HCT116 (cell line): ENCODE data around the gene AUTS2. TPM values are rescaled to one million over a fixed set of nuclear protein-coding genes. Genes with fewer than 3 reads are reported as not detected.

Experiments used
- ATAC-seq: fragments of 200-7000 bp; cut with Tn5 transposase; 2 replicates; pipeline ENCODE4 v1.9.1; 2020; ENCODE audit warnings: mild to moderate bottlenecking, moderate library complexity
- BruUV-seq: library from RNA; stranded (reverse); fragments of 400-500 nt; replicated peaks from 2 replicates; lab custom pipeline; 2021; lab: Mats Ljungman, UMichigan
- CTCF ChIA-PET: fragments of 300-600 bp; sonication (Branson Sonifier 250); formaldehyde crosslinking; loops from one replicate; lab custom pipeline; 2021; ENCODE audit warnings: antibody characterized with exemption; lab: Charles Lee
- POLR2A ChIA-PET: fragments of 300-600, 350-600 bp; sonication (Branson Sonifier 250); formaldehyde crosslinking; loops from one replicate; lab custom pipeline; 2021; ENCODE audit warnings: antibody characterized with exemption; lab: Charles Lee
- RAD21 ChIA-PET, 2 experiments: fragments of 300-600 bp; sonication (Branson Sonifier 250); formaldehyde crosslinking; loops; one replicate each; lab custom pipeline; 2023; ENCODE audit warnings: low total read pairs in 2 of 2; ENCODE audit not compliant: uncharacterized antibody in 2 of 2, unreplicated experiment in 2 of 2, low non-redundant PET in 1 of 2; lab: Charles Lee
- DNase-seq: peaks from one replicate; pipeline ENCODE4 v3.0.0-alpha.2; 2010; ENCODE audit warnings: low read depth, low spot score
- H2AFZ ChIP-seq: fragments of 200-600 bp; shearing (Covaris generic), sonication (generic); 2 replicates; pipeline ENCODE4 v1.6.1; 2017; ENCODE audit warnings: low read depth, mixed run types, mixed read lengths, antibody characterized with exemption, low read length; ENCODE audit not compliant: poor library complexity, severe bottlenecking
- H3K27ac ChIP-seq: 2 replicates; pipeline ENCODE4 v1.5.1; 2012; ENCODE audit warnings: low read depth, low read length
- H3K27me3 ChIP-seq: fragments of 200-600 bp; sonication (generic); 2 replicates; pipeline ENCODE4 v1.6.1; 2016; ENCODE audit warnings: mixed run types, low read length, mixed read lengths; ENCODE audit not compliant: insufficient read depth
- H3K36me3 ChIP-seq, 2 experiments: fragments of 200-500 bp in 1 of 2; fragments of 200-600 bp in 1 of 2; sonication (Bioruptor generic) in 1 of 2; sonication (generic) in 1 of 2; 2 replicates each; pipeline versions ENCODE4 v1.5.1 to v1.6.1; 2014 to 2016; ENCODE audit warnings: low read length in 2 of 2, inconsistent platforms in 1 of 2, mixed read lengths in 1 of 2, mixed run types in 1 of 2; ENCODE audit not compliant: insufficient read depth in 2 of 2, control insufficient read depth in 1 of 2
- H3K4me1 ChIP-seq, 2 experiments: fragments of 200-600 bp in 1 of 2; sonication (generic) in 1 of 2; 2 replicates each; pipeline versions ENCODE4 v1.5.1 to v1.6.1; 2012 to 2017; ENCODE audit warnings: low read length in 2 of 2, inconsistent platforms in 1 of 2, mild to moderate bottlenecking in 1 of 2, mixed read lengths in 1 of 2, mixed run types in 1 of 2, moderate library complexity in 1 of 2; ENCODE audit not compliant: insufficient read depth in 2 of 2, control insufficient read depth in 1 of 2
- H3K4me2 ChIP-seq: fragments of 200-600 bp; sonication (generic); 2 replicates; pipeline ENCODE4 v1.6.1; 2017; ENCODE audit warnings: mixed run types, low read length, mixed read lengths
- H3K4me3 ChIP-seq, 2 experiments: fragments of 200-600 bp in 1 of 2; sonication (generic) in 1 of 2; replicated peaks in 1 of 2; 2 replicates each; pipeline ENCODE4 v1.5.1; 2011 to 2016; ENCODE audit warnings: low read length in 2 of 2, control low read depth in 1 of 2, low read depth in 1 of 2, mild to moderate bottlenecking in 1 of 2, mixed read lengths in 1 of 2, mixed run types in 1 of 2
- H3K79me2 ChIP-seq: fragments of 200-600 bp; sonication (generic); 2 replicates; pipeline ENCODE4 v1.6.1; 2017; ENCODE audit warnings: mild to moderate bottlenecking, mixed run types, low read length, moderate library complexity, mixed read lengths; ENCODE audit not compliant: insufficient read depth
- H3K9ac ChIP-seq: fragments of 200-600 bp; sonication (generic); 2 replicates; pipeline ENCODE4 v1.6.1; 2016; ENCODE audit warnings: low read length, mixed read lengths
- H3K9me2 ChIP-seq: fragments of 200-600 bp; sonication (generic), shearing (Covaris generic); 2 replicates; pipeline ENCODE4 v1.6.1; 2017; ENCODE audit warnings: mixed run types, mild to moderate bottlenecking, moderate library complexity; ENCODE audit not compliant: insufficient read depth
- H3K9me3 ChIP-seq, 2 experiments: fragments of 200-500 bp in 1 of 2; fragments of 200-600 bp in 1 of 2; sonication (Bioruptor generic) in 1 of 2; sonication (generic) in 1 of 2; 2 replicates each; pipeline ENCODE4 v1.6.1; 2014 to 2017; ENCODE audit warnings: low read length in 2 of 2, mixed read lengths in 2 of 2, inconsistent platforms in 1 of 2, low read depth in 1 of 2, mild to moderate bottlenecking in 1 of 2, mixed run types in 1 of 2, moderate library complexity in 1 of 2; ENCODE audit not compliant: control insufficient read depth in 1 of 2, insufficient read depth in 1 of 2
- H4K20me1 ChIP-seq: fragments of 200-600 bp; sonication (generic), shearing (Covaris generic); 2 replicates; pipeline ENCODE4 v1.6.1; 2017; ENCODE audit warnings: mixed run types, mild to moderate bottlenecking, moderate library complexity; ENCODE audit not compliant: insufficient read depth
- CBX3 ChIP-seq: IDR thresholded peaks from 2 replicates; pipeline ENCODE4 v1.6.1; 2012; ENCODE audit warnings: low read depth
- CEBPB ChIP-seq: IDR thresholded peaks from 2 replicates; pipeline ENCODE4 v1.6.1; 2012; ENCODE audit warnings: low read depth
- EGR1 ChIP-seq: IDR thresholded peaks from 2 replicates; pipeline ENCODE4 v1.6.1; 2012; ENCODE audit warnings: low read depth
- ELF1 ChIP-seq: IDR thresholded peaks from 2 replicates; pipeline ENCODE4 v1.6.1; 2012; ENCODE audit warnings: low read depth, borderline replicate concordance
- EZH2 ChIP-seq: fragments of 200-600 bp; sonication (generic); IDR thresholded peaks from 2 replicates; pipeline ENCODE4 v1.6.1; 2017; ENCODE audit warnings: antibody characterized with exemption, mixed run types
- EZH2phosphoT487 ChIP-seq: fragments of 200-600 bp; IDR thresholded peaks from 2 replicates; pipeline ENCODE4 v1.6.1; 2018; ENCODE audit warnings: antibody characterized with exemption, borderline replicate concordance
- FOSL1 ChIP-seq: IDR thresholded peaks from 2 replicates; pipeline ENCODE4 v1.6.1; 2012; ENCODE audit warnings: low read depth
- JUND ChIP-seq: IDR thresholded peaks from 2 replicates; pipeline ENCODE4 v1.6.1; 2012
- POLR2A ChIP-seq: IDR thresholded peaks from 2 replicates; pipeline ENCODE4 v1.7.0; 2011; ENCODE audit warnings: borderline replicate concordance; ENCODE audit not compliant: insufficient read depth, insufficient read length; ENCODE audit errors: extremely low read depth
- POLR2AphosphoS5 ChIP-seq: IDR thresholded peaks from 2 replicates; pipeline ENCODE4 v1.6.1; 2011; ENCODE audit warnings: mild to moderate bottlenecking, low read depth, low read length, moderate library complexity
- RAD21 ChIP-seq: IDR thresholded peaks from 2 replicates; pipeline ENCODE4 v1.6.1; 2012; ENCODE audit warnings: low read depth, mild to moderate bottlenecking
- SIN3A ChIP-seq: IDR thresholded peaks from 2 replicates; pipeline ENCODE4 v1.6.1; 2012; ENCODE audit warnings: low read depth
- SRF ChIP-seq: IDR thresholded peaks from 2 replicates; pipeline ENCODE4 v1.6.1; 2012; ENCODE audit warnings: low read depth
- TCF7L2 ChIP-seq: IDR thresholded peaks from 2 replicates; pipeline ENCODE4 v1.7.0; 2011; ENCODE audit warnings: borderline replicate concordance, inconsistent platforms; ENCODE audit not compliant: insufficient read depth, insufficient read length; ENCODE audit errors: extremely low read depth
- YY1 ChIP-seq: IDR thresholded peaks from 2 replicates; pipeline ENCODE4 v1.6.1; 2011; ENCODE audit warnings: low read length, low read depth, moderate library complexity, mild to moderate bottlenecking; ENCODE audit not compliant: insufficient replicate concordance; ENCODE audit errors: extremely low read depth
- ZFX ChIP-seq: fragments of 450-650 bp; IDR thresholded peaks from 2 replicates; pipeline ENCODE4 v1.6.1; 2017
- intact Hi-C: fragments of 100-400 bp; cut with micrococcal nuclease; formaldehyde crosslinking; loops from 2 replicates; pipeline ENCODE4 v1.10.0; 2022
- total RNA-seq: library from RNA; stranded (reverse); gene quantifications from one replicate; pipeline ENCODE4 v1.2.1, GENCODE V29; 2021; ENCODE audit not compliant: unreplicated experiment
- TF ChIP-seq, protein P1 (sequence below): IDR thresholded peaks from 2 replicates; pipeline ENCODE4 v1.6.1; 2011; ENCODE audit warnings: mild to moderate bottlenecking, low read length, moderate library complexity; ENCODE audit not compliant: insufficient replicate concordance; ENCODE audit errors: extremely low read depth
- TF ChIP-seq, protein P2 (sequence below): IDR thresholded peaks from 2 replicates; pipeline ENCODE4 v1.6.1; 2012
- TF ChIP-seq, protein P3 (sequence below): IDR thresholded peaks from 2 replicates; pipeline ENCODE4 v1.6.1; 2012; ENCODE audit warnings: low read depth
- TF ChIP-seq, protein P4 (sequence below), 3 experiments: fragments of 200-600 bp in 1 of 3; sonication (generic) in 1 of 3; IDR thresholded peaks in 2 of 3; conservative IDR thresholded peaks in 1 of 3; 2 replicates each; pipeline ENCODE4 v1.5.1; 2012 to 2017; ENCODE audit warnings: low read depth in 2 of 3, low read length in 2 of 3, antibody characterized with exemption in 1 of 3, borderline replicate concordance in 1 of 3, control low read depth in 1 of 3, mild to moderate bottlenecking in 1 of 3, mixed read lengths in 1 of 3, mixed run types in 1 of 3, moderate library complexity in 1 of 3; ENCODE audit not compliant: insufficient read depth in 1 of 3

The AUTS2 gene
- total RNA-seq, 1 experiment from 2014 or later: 0.93 TPM

DNA sequence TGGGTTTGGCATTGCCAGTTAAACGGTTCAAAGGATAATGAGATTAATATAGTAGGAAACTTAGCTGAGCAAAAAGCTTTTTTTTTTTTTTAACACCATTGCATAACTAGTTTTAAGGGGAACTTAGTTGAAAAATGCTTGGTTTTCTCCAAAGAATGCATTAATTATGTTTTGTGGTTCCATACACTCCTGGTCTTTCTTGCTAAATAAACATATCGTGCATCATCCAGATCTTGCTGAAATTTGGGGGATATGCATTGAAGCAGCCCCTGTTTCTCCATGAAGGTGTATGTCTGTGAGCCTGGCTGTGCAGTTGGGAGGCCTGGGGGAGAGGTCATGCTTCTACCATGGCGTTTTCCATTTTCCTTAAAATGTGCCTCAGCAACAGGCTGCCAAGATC is 975.4 kb downstream of the AUTS2 start:
- ChIA-PET RAD21 (no interaction called here), POLR2A (no interaction called here), CTCF (no interaction called here)
- Histone ChIP-seq H3K36me3 (no peaks in the 10 kb centered on the region), H3K9me2 (no peaks in the 10 kb centered on the region), H3K9me3 (peaks cover 0 to 18% of the 10 kb centered on the region in 2 experiments; a peak in 2 of 4 replicates), H3K9ac (no peak overlapping the region), H4K20me1 (no peaks in the 10 kb centered on the region), H3K27me3 (no peaks in the 10 kb centered on the region), H3K4me2 (no peak overlapping the region), H3K27ac (no peak overlapping the region), H2AFZ (no peak overlapping the region), H3K79me2 (no peaks in the 10 kb centered on the region), H3K4me1 (no peaks in the 10 kb centered on the region), H3K4me3 (no peak overlapping the region)
- intact Hi-C loops: no loop called here
- TF ChIP-seq ELF1 (no peak), EGR1 (no peak), SRF (no peak), CEBPB (no peak), YY1 (no peak), EZH2phosphoT487 (no peak), POLR2A (no peak), EZH2 (no peak), ZFX (no peak), TCF7L2 (no peak), RAD21 (no peak), FOSL1 (no peak), CBX3 (no peak), JUND (no peak), POLR2AphosphoS5 (no peak), SIN3A (no peak)
- TF ChIP-seq, protein P1, sequence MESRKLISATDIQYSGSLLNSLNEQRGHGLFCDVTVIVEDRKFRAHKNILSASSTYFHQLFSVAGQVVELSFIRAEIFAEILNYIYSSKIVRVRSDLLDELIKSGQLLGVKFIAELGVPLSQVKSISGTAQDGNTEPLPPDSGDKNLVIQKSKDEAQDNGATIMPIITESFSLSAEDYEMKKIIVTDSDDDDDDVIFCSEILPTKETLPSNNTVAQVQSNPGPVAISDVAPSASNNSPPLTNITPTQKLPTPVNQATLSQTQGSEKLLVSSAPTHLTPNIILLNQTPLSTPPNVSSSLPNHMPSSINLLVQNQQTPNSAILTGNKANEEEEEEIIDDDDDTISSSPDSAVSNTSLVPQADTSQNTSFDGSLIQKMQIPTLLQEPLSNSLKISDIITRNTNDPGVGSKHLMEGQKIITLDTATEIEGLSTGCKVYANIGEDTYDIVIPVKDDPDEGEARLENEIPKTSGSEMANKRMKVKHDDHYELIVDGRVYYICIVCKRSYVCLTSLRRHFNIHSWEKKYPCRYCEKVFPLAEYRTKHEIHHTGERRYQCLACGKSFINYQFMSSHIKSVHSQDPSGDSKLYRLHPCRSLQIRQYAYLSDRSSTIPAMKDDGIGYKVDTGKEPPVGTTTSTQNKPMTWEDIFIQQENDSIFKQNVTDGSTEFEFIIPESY: no peak
- TF ChIP-seq, protein P2, sequence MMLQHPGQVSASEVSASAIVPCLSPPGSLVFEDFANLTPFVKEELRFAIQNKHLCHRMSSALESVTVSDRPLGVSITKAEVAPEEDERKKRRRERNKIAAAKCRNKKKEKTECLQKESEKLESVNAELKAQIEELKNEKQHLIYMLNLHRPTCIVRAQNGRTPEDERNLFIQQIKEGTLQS: no peak
- TF ChIP-seq, protein P3, sequence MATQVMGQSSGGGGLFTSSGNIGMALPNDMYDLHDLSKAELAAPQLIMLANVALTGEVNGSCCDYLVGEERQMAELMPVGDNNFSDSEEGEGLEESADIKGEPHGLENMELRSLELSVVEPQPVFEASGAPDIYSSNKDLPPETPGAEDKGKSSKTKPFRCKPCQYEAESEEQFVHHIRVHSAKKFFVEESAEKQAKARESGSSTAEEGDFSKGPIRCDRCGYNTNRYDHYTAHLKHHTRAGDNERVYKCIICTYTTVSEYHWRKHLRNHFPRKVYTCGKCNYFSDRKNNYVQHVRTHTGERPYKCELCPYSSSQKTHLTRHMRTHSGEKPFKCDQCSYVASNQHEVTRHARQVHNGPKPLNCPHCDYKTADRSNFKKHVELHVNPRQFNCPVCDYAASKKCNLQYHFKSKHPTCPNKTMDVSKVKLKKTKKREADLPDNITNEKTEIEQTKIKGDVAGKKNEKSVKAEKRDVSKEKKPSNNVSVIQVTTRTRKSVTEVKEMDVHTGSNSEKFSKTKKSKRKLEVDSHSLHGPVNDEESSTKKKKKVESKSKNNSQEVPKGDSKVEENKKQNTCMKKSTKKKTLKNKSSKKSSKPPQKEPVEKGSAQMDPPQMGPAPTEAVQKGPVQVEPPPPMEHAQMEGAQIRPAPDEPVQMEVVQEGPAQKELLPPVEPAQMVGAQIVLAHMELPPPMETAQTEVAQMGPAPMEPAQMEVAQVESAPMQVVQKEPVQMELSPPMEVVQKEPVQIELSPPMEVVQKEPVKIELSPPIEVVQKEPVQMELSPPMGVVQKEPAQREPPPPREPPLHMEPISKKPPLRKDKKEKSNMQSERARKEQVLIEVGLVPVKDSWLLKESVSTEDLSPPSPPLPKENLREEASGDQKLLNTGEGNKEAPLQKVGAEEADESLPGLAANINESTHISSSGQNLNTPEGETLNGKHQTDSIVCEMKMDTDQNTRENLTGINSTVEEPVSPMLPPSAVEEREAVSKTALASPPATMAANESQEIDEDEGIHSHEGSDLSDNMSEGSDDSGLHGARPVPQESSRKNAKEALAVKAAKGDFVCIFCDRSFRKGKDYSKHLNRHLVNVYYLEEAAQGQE: no peak
- TF ChIP-seq, protein P4, sequence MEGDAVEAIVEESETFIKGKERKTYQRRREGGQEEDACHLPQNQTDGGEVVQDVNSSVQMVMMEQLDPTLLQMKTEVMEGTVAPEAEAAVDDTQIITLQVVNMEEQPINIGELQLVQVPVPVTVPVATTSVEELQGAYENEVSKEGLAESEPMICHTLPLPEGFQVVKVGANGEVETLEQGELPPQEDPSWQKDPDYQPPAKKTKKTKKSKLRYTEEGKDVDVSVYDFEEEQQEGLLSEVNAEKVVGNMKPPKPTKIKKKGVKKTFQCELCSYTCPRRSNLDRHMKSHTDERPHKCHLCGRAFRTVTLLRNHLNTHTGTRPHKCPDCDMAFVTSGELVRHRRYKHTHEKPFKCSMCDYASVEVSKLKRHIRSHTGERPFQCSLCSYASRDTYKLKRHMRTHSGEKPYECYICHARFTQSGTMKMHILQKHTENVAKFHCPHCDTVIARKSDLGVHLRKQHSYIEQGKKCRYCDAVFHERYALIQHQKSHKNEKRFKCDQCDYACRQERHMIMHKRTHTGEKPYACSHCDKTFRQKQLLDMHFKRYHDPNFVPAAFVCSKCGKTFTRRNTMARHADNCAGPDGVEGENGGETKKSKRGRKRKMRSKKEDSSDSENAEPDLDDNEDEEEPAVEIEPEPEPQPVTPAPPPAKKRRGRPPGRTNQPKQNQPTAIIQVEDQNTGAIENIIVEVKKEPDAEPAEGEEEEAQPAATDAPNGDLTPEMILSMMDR (IDR thresholded peaks at IDR 0.05 in 2 of 3, conservative IDR thresholded peaks at IDR 0.05 in 1 of 3; ENCODE audit: borderline replicate concordance in 1 of 3, insufficient read depth in 1 of 3, low read depth in 2 of 3, low read length in 2 of 3): no peak
- ATAC-seq (no peak), DNase-seq (no peak)
- BruUV-seq: no TSS peak
